Choroid plexus epithelial cell (primary cell): ENCODE results near the gene PAXIP1.

ENCODE experiments used
- DNase-seq: peaks from one replicate; pipeline ENCODE4 v3.0.0-alpha.2; 2010; ENCODE audit warnings: low read depth
- H3K4me3 ChIP-seq: 2 replicates; pipeline ENCODE4 v1.5.1; 2011; ENCODE audit warnings: low read depth, mild to moderate bottlenecking, control low read depth, low read length, moderate library complexity
- CTCF ChIP-seq: conservative IDR thresholded peaks from 2 replicates; pipeline ENCODE4 v1.5.1; 2011; ENCODE audit warnings: low read depth, mild to moderate bottlenecking, control low read depth, inconsistent platforms, low read length, moderate library complexity

Gene PAXIP1

DNA sequence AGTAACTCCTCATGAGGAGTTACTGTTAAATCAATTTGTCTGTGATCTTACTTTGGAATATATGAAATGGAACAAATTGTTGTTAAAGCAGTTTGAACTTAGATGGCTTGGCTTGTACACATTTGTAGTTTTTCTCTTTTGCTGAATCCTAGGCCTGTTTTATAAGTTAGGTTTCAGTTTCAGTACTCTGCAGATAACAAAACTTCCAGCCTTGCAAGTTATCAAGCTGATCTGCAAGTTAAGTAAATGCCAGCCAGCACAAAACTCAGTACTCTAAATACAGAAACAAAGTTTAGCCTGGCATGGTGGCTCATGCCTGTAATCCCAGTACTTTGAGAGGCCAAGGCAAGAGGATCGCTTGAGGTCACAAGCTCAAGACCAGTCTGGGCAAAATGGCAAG, 25.0 kb upstream of the PAXIP1 start:
- no peak for DNase-seq
- no peak for TF ChIP-seq CTCF
- no peak overlapping the region for H3K4me3 ChIP-seq

- no peak overlapping the region for H3K4me3 ChIP-seq
- no peak for DNase-seq
- no peak for TF ChIP-seq CTCF
Measured at GRCh38 chr7:155021699-155022145, 18.8 kb upstream of the PAXIP1 start.

GRCh38 chr7:155020996-155021395, 18.1 kb upstream of the PAXIP1 start:
- DNase-seq = no peak
- no peak overlapping the region for H3K4me3 ChIP-seq
- TF ChIP-seq CTCF = no peak

DNA sequence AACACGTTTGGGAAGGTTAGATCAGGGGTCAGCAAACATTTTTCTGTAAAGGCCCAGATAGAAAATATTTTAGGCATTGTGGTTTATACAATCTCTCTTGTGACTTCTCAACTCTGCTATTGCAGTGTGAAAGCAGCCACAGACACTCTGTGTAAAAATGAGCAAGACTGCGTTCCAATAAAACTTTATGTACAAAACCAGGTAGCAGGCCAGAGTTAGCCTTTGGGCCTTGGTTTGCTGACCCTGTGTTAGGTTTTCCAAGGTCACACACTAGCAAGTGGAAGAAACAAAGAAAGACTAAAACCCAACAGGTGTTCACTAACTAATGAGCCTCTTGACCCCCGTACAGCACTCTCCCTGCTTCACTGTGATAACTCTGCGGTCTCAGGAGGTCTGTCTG, 14.9 kb upstream of the PAXIP1 start:
- no peak for DNase-seq
- no peak overlapping the region for H3K4me3 ChIP-seq
- TF ChIP-seq CTCF = no peak

DNA sequence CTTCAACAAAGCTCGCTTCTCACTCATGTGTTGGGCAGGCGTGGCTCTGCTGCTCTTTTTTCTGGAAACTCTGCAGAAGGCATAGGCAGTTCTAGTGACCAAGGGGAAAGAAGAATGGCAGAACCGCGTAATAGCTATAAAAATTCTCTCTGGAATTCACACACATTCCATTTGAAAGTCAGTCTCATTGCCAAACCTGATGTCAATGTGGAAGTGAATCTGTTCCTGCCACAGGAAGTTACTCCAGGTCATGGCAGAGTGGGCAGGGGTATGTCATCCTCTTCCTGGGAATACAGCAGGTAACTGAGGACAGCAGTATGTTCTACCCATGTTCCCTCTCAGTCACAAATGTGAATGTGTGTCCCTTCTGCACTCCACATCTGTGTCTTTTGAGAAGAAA, 8.2 kb upstream of the PAXIP1 start:
- no peak overlapping the region for H3K4me3 ChIP-seq
- peak; percentile 2 for DNase-seq
- TF ChIP-seq CTCF = no peak

DNA sequence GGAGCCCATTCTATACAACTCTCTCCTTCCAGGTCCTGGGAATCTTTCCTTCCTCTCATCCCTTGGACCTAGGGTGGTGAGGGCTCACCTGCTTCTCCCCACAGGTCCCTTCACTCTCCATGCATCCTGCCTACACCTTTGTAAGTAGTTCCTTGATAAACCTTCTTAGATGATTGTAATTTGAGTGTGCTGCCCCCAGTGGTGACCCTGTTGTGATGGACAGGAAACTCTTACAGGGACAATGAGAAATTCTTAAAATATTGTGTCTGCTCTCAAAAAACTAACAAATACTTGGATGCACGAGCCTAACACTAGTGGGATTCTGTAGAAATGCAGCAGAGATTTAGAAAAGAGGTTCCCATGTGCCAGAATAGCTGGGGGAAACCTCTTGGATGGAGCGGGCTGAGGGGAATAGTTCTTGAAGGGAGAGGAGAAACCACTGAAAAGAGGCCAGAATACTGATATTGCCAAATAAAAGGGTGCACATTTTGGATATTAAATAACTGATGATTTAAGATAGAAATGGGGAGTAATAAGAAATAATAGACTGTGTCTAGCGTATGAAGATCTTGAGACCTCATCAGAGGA, 6.7 kb upstream of the PAXIP1 start:
- DNase-seq = peak; percentile 24
- peak; percentile 50 for TF ChIP-seq CTCF
- no peak overlapping the region for H3K4me3 ChIP-seq

GRCh38 chr7:155007947-155008346, 5.0 kb upstream of the PAXIP1 start:
- peak; percentile 22 for DNase-seq
- peak; percentile 66 for TF ChIP-seq CTCF
- H3K4me3 ChIP-seq = no peak overlapping the region
